GM12878 (cell line): ENCODE results near the gene LTBP2. TPM values are rescaled to one million over a fixed set of nuclear protein-coding genes. Genes with fewer than 3 reads are reported as not detected.

Source experiments
- ATAC-seq: fragments of 200-7000 bp; cut with Tn5 transposase; 3 replicates; pipeline ENCODE4 v1.9.1; 2020; ENCODE audit warnings: mild to moderate bottlenecking, moderate library complexity
- BruUV-seq: library from RNA; stranded (reverse); fragments of 400-500 nt; replicated peaks from 2 replicates; lab custom pipeline; 2021; lab: Mats Ljungman, UMichigan
- CTCF ChIA-PET: fragments of 300-600 bp; sonication (Branson Sonifier 250); formaldehyde crosslinking; extraction: SDS; loops from one replicate; lab custom pipeline; 2021; ENCODE audit warnings: inconsistent platforms; lab: Yijun Ruan, JAX
- POLR2A ChIA-PET: fragments of 350-600 bp; formaldehyde crosslinking; extraction: SDS; loops from one replicate; lab custom pipeline; 2021; ENCODE audit warnings: inconsistent platforms; lab: Charles Lee
- RAD21 ChIA-PET: fragments of 300-600 bp; sonication (Branson Sonifier 250); formaldehyde crosslinking; loops from one replicate; lab custom pipeline; 2023; ENCODE audit warnings: antibody characterized with exemption; ENCODE audit not compliant: unreplicated experiment; lab: Charles Lee
- SMC1A ChIA-PET: fragments of 300-600 bp; sonication (Branson Sonifier 250); formaldehyde crosslinking; loops from one replicate; lab custom pipeline; 2023; ENCODE audit not compliant: unreplicated experiment, uncharacterized antibody; lab: Charles Lee
- DNase-seq: peaks from one replicate; pipeline ENCODE4 v3.0.0-alpha.2; 2011; ENCODE audit warnings: low read depth, low spot score
- FAIRE-seq: peaks from 3 replicates; lab custom pipeline; 2011; peaks lifted over from hg19 to GRCh38; lab: Jason Lieb, UNC
- H2AFZ ChIP-seq: 2 replicates; pipeline ENCODE4 v1.6.0; 2011; ENCODE audit warnings: low read depth, low read length, control low read depth; ENCODE audit not compliant: control insufficient read depth
- H3K27ac ChIP-seq: 2 replicates; pipeline ENCODE4 v1.5.1; 2011; ENCODE audit warnings: control low read depth; ENCODE audit not compliant: control insufficient read depth, insufficient read depth
- H3K27me3 ChIP-seq, 2 experiments: replicated peaks in 1 of 2; 2 replicates each; pipeline versions ENCODE4 v1.6.0 to v1.6.1; 2011; ENCODE audit warnings: low read length in 1 of 2; ENCODE audit not compliant: control insufficient read depth in 2 of 2, insufficient read depth in 2 of 2
- H3K36me3 ChIP-seq, 2 experiments: 2 replicates each; pipeline ENCODE4 v1.5.1; 2011; ENCODE audit warnings: low read length in 1 of 2; ENCODE audit not compliant: control insufficient read depth in 2 of 2, insufficient read depth in 2 of 2
- H3K4me1 ChIP-seq: 2 replicates; pipeline ENCODE4 v1.6.1; 2011; ENCODE audit warnings: mild to moderate bottlenecking, low read length, moderate library complexity, mixed read lengths; ENCODE audit not compliant: control insufficient read depth, insufficient read depth
- H3K4me2 ChIP-seq: 2 replicates; pipeline ENCODE4 v1.6.0; 2011; ENCODE audit warnings: control low read depth; ENCODE audit not compliant: control insufficient read depth, insufficient read depth
- H3K4me3 ChIP-seq: fragments of 200-600 bp; sonication (generic); 2 replicates; pipeline ENCODE4 v1.5.1; 2016
- H3K79me2 ChIP-seq: 2 replicates; pipeline ENCODE4 v1.6.0; 2011; ENCODE audit warnings: low read length; ENCODE audit not compliant: control insufficient read depth, insufficient read depth
- H3K9ac ChIP-seq: 2 replicates; pipeline ENCODE4 v1.8.0; 2011; ENCODE audit warnings: low read length, control low read depth, mixed read lengths; ENCODE audit not compliant: control insufficient read depth, insufficient read depth
- H3K9me3 ChIP-seq: replicated peaks from 3 replicates; pipeline ENCODE4 v1.5.1; 2011; ENCODE audit warnings: mild to moderate bottlenecking, low read length; ENCODE audit not compliant: control insufficient read depth, insufficient read depth
- H4K20me1 ChIP-seq: 2 replicates; pipeline ENCODE4 v1.6.0; 2011; ENCODE audit not compliant: control insufficient read depth, insufficient read depth
- WGBS: methylation state at CpG from one replicate; pipeline ENCODE4 v1.1.6; 2016; ENCODE audit warnings: low lambda C conversion rate; ENCODE audit not compliant: insufficient replicate concordance, insufficient coverage; ENCODE audit errors: missing lambda C conversion rate; 5-methylcytosine and 5-hydroxymethylcytosine counted together
- in situ Hi-C: fragments of 300-500 bp; cut with MboI; formaldehyde crosslinking; loops from 9 replicates; pipeline ENCODE4 v1.14.3; 2018; ENCODE audit warnings: mixed read lengths
- intact Hi-C: fragments of 100-400 bp; cut with micrococcal nuclease; formaldehyde crosslinking; loops from one replicate; pipeline ENCODE4 v1.14.2; 2022; ENCODE audit not compliant: unreplicated experiment
- polyA plus RNA-seq, 11 experiments: library from polyadenylated mRNA; depleted of rRNA in 4 of 11; unstranded in 6 of 11; stranded (reverse) in 5 of 11; fragments of >200 nt; fragmentation: Nextera tagmentation in 4 of 11; fragmentation: Illumina TruSeq in 1 of 11; extraction: Ambion mirVana in 4 of 11; extraction: Trizol in 1 of 11; gene quantifications; 1 replicate in 1 of 11; 2 replicates in 10 of 11; pipeline versions ENCODE4 v1.2.1 to v1.2.3, GENCODE V29; 2011 to 2016; ENCODE audit warnings: inconsistent platforms in 2 of 11, missing spikeins in 2 of 11, low read depth in 1 of 11
- total RNA-seq, 4 experiments: library from RNA; depleted of rRNA in 3 of 4; stranded (reverse); fragments of >200 nt in 3 of 4; fragmentation: Illumina TruSeq in 1 of 4; extraction: Trizol in 1 of 4; gene quantifications; 2 replicates each; pipeline versions ENCODE4 v1.2.1 to v1.2.3, GENCODE V29; 2013 to 2021
- TF ChIP-seq, protein P1 (sequence below), 3 experiments: IDR thresholded peaks in 2 of 3; conservative IDR thresholded peaks in 1 of 3; 2 replicates each; pipeline ENCODE4 v1.5.1; 2011; ENCODE audit warnings: low read depth in 3 of 3, low read length in 3 of 3, mild to moderate bottlenecking in 3 of 3, control low read depth in 2 of 3, moderate library complexity in 2 of 3, inconsistent platforms in 1 of 3, mixed read lengths in 1 of 3; ENCODE audit not compliant: control insufficient read depth in 2 of 3, insufficient read depth in 1 of 3; ENCODE audit errors: extremely low read depth in 1 of 3
- TF ChIP-seq, protein P2 (sequence below): fragments of 450-650 bp; IDR thresholded peaks from 2 replicates; pipeline ENCODE4 v1.6.1; 2017; ENCODE audit warnings: mild to moderate bottlenecking

Gene LTBP2
- total and polyA plus RNA-seq, 10 of the 15 experiments (the other 5 are each of a cell fraction or from before 2014, with no cell fraction given), result 0.03 to 0.23 (median 0.06) TPM; not detected in 1

DNA sequence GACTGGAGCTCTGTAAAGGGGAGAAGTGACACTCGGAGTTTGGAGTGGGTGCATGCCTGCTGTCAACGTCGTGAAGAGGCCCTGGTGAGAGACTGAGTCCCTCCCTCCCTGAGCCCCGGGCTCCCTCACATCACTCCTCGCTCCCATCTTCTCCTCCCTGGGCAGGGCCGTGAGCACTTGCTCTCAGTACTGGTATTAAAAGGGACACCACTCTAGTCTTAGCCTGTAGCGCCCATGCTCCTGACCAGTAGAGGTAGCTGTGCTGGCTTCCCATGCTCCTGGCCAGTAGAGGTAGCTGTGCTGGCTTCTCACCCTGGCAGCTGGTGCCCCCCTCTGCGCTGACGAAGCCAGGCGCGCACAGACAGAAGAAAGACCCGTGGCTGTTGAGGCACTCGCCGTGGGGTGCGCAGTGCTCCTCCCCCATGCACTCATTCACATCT lies 103.7 kb downstream of the LTBP2 start:
- no peak for DNase-seq
- Histone ChIP-seq H3K27me3 (no peaks in the 10 kb centered on the region; a peak in 1 of 4 replicates), H3K4me1 (no peaks in the 10 kb centered on the region), H3K79me2 (no peaks in the 10 kb centered on the region), H2AFZ (no peak overlapping the region), H4K20me1 (no peaks in the 10 kb centered on the region), H3K4me3 (no peak overlapping the region), H3K36me3 (no peaks in the 10 kb centered on the region), H3K9ac (no peak overlapping the region)
- SMC1A ChIA-PET, result no interaction called here
- in situ Hi-C loops, result no loop called here
- FAIRE-seq, result no peak
- TF ChIP-seq, protein P1, sequence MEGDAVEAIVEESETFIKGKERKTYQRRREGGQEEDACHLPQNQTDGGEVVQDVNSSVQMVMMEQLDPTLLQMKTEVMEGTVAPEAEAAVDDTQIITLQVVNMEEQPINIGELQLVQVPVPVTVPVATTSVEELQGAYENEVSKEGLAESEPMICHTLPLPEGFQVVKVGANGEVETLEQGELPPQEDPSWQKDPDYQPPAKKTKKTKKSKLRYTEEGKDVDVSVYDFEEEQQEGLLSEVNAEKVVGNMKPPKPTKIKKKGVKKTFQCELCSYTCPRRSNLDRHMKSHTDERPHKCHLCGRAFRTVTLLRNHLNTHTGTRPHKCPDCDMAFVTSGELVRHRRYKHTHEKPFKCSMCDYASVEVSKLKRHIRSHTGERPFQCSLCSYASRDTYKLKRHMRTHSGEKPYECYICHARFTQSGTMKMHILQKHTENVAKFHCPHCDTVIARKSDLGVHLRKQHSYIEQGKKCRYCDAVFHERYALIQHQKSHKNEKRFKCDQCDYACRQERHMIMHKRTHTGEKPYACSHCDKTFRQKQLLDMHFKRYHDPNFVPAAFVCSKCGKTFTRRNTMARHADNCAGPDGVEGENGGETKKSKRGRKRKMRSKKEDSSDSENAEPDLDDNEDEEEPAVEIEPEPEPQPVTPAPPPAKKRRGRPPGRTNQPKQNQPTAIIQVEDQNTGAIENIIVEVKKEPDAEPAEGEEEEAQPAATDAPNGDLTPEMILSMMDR (IDR thresholded peaks at IDR 0.05 in 2 of 3, conservative IDR thresholded peaks at IDR 0.05 in 1 of 3; ENCODE audit: control insufficient read depth in 2 of 3, extremely low read depth in 1 of 3, insufficient read depth in 1 of 3, low read depth in 3 of 3, low read length in 3 of 3), result peak in 2 of 3 experiments; percentile 6 to 27; a peak in 2 of 6 replicates
- TF ChIP-seq, protein P2, sequence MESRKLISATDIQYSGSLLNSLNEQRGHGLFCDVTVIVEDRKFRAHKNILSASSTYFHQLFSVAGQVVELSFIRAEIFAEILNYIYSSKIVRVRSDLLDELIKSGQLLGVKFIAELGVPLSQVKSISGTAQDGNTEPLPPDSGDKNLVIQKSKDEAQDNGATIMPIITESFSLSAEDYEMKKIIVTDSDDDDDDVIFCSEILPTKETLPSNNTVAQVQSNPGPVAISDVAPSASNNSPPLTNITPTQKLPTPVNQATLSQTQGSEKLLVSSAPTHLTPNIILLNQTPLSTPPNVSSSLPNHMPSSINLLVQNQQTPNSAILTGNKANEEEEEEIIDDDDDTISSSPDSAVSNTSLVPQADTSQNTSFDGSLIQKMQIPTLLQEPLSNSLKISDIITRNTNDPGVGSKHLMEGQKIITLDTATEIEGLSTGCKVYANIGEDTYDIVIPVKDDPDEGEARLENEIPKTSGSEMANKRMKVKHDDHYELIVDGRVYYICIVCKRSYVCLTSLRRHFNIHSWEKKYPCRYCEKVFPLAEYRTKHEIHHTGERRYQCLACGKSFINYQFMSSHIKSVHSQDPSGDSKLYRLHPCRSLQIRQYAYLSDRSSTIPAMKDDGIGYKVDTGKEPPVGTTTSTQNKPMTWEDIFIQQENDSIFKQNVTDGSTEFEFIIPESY, result no peak
- TF ChIP-seq, all 136 proteins: peak for 1
- ChIA-PET POLR2A (no interaction called here), CTCF (interaction anchor here (0.8 kb wide), 1 partner anchor 101 kb away, joined by 4 read pairs; no protein-coding TSS in a partner anchor), RAD21 (no interaction called here)
- H3K9me3 ChIP-seq, result no peaks in the 10 kb centered on the region
- intact Hi-C loops, result no loop called here
- H3K27ac ChIP-seq, result no peak overlapping the region
- WGBS, result 35% methylated on average over 11 of the region's 15 CpGs
- BruUV-seq, result no TSS peak
- ATAC-seq, result peak; percentile 51
- H3K4me2 ChIP-seq, result no peak overlapping the region
